ENCODE results near the gene RNF17. TPM values are rescaled to one million over a fixed set of nuclear protein-coding genes. Genes with fewer than 3 reads are reported as not detected.

RNF17 gene
- polyA plus RNA-seq (2012; rRNA removed), result not detected in 2 replicates
- polyA plus RNA-seq (2012; cell fraction: cytosol; rRNA removed), result not detected in 2 replicates
- not detected in 2 replicates for polyA plus RNA-seq (2012; cell fraction: nucleus; rRNA removed)

- Histone ChIP-seq H3F3A (replicated peaks; ENCODE audit: insufficient read depth) (no peaks in the 10 kb centered on the region), H4K20me1 (ENCODE audit: insufficient read depth) (no peaks in the 10 kb centered on the region), H3K4me3 (ENCODE audit: low read depth in 2 of 2, low read length in 1 of 2) (no peak within 1 kb of the TSS), H3K4me1 (ENCODE audit: control insufficient read depth in 1 of 2, insufficient read depth in 2 of 2, low read depth in 1 of 2, low read length in 1 of 2) (no peaks in the 10 kb centered on the region), H3K27me3 (ENCODE audit: insufficient read depth) (no peaks in the 10 kb centered on the region), H3K79me2 (ENCODE audit: insufficient read depth) (no peaks in the 10 kb centered on the region), H3K4me2 (no peak within 1 kb of the TSS), H2AFZ (ENCODE audit: low read depth) (no peak within 1 kb of the TSS), H3K36me3 (replicated peaks in 1 of 2; ENCODE audit: control insufficient read depth in 1 of 2, insufficient read depth in 2 of 2, low read length in 1 of 2) (no peaks in the 10 kb centered on the region), H3K9me3 (no peaks in the 10 kb centered on the region), H3K9me2 (no peaks in the 10 kb centered on the region), H3K9ac (no peak within 1 kb of the TSS), H3K27ac (ENCODE audit: low read depth in 2 of 2, low read length in 1 of 2) (no peak within 1 kb of the TSS)
- ChIA-PET POLR2A (no interaction called here), CTCF (no interaction called here)
- TF ChIP-seq JUND (IDR thresholded peaks at IDR 0.05), result no peak
- TF ChIP-seq MEF2A (IDR thresholded peaks at IDR 0.05; ENCODE audit: borderline replicate concordance, low read depth), result no peak
- no peak for TF ChIP-seq RAD21 (IDR thresholded peaks at IDR 0.05; ENCODE audit: low read length)
- no peak for TF ChIP-seq FOXM1 (IDR thresholded peaks at IDR 0.05; ENCODE audit: low read depth)
- no peak for TF ChIP-seq EP300 (IDR thresholded peaks at IDR 0.05; ENCODE audit: borderline replicate concordance in 1 of 2, low read depth in 1 of 2, low read length in 1 of 2)
- no peak for TF ChIP-seq REST (IDR thresholded peaks at IDR 0.05; ENCODE audit: low read depth, low read length)
- no peak for TF ChIP-seq POLR2AphosphoS5 (IDR thresholded peaks at IDR 0.05; ENCODE audit: low read depth, low read length)
- WGBS (ENCODE audit: low lambda C conversion rate), result 47% methylated on average over 18 of the region's 28 CpGs
- no peak for DNase-seq
These were observed at the start of gene RNF17 for GRCh38 chr13:24763596-24764275. TSS of gene RNF17 (plus strand) at chr13:24764169. CDS start at chr13:24764204, 35 bp downstream.

- CTCF ChIA-PET, result interaction anchor here (0.9 to 1.4 kb wide), 4 partner anchors 9 to 52 kb away, joined by 3 to 5 read pairs (median 4); no protein-coding TSS in a partner anchor
- no peak for DNase-seq
- no peaks in the 10 kb centered on the region for H3F3A ChIP-seq (replicated peaks; ENCODE audit: insufficient read depth)
These were observed 48.0 kb upstream of the RNF17 start for GRCh38 chr13:24716011-24716410.

More at GRCh38 chr13:24716011-24716410, 48.0 kb upstream of the RNF17 start:
- Histone ChIP-seq H3K79me2 (ENCODE audit: insufficient read depth) (no peaks in the 10 kb centered on the region), H3K9me3 (no peaks in the 10 kb centered on the region), H2AFZ (ENCODE audit: low read depth) (no peak overlapping the region), H3K4me2 (no peak overlapping the region), H3K4me3 (ENCODE audit: low read depth in 2 of 2, low read length in 1 of 2) (no peak overlapping the region), H3K9ac (no peak overlapping the region), H3K27me3 (ENCODE audit: insufficient read depth) (no peaks in the 10 kb centered on the region; the same call in none of the 2 replicates), H3K36me3 (replicated peaks in 1 of 2; ENCODE audit: control insufficient read depth in 1 of 2, insufficient read depth in 2 of 2, low read length in 1 of 2) (no peaks in the 10 kb centered on the region), H3K4me1 (ENCODE audit: control insufficient read depth in 1 of 2, insufficient read depth in 2 of 2, low read depth in 1 of 2, low read length in 1 of 2) (no peaks in the 10 kb centered on the region), H3K27ac (ENCODE audit: low read depth in 2 of 2, low read length in 1 of 2) (no peak overlapping the region), H3K9me2 (no peaks in the 10 kb centered on the region), H4K20me1 (ENCODE audit: insufficient read depth) (no peaks in the 10 kb centered on the region)
- POLR2A ChIA-PET, result no interaction called here
- 41% methylated on average over 5 of the region's 5 CpGs for WGBS (ENCODE audit: low lambda C conversion rate)
- no peak for TF ChIP-seq GABPA (IDR thresholded peaks at IDR 0.05; ENCODE audit: low read depth)
- no peak for TF ChIP-seq GATA2 (CRISPR knock-in tag; IDR thresholded peaks at IDR 0.05)
- TF ChIP-seq ZBTB33 (IDR thresholded peaks at IDR 0.05; ENCODE audit: borderline replicate concordance, low read depth), result no peak
- no peak for TF ChIP-seq NFIC (IDR thresholded peaks at IDR 0.05; ENCODE audit: borderline replicate concordance)
- no peak for TF ChIP-seq CTCF (IDR thresholded peaks at IDR 0.05)
- TF ChIP-seq YY1 (IDR thresholded peaks at IDR 0.05; ENCODE audit: low read depth), result no peak
- TF ChIP-seq SMC3 (IDR thresholded peaks at IDR 0.05; ENCODE audit: low read depth, low read length), result no peak

Measured in SK-N-SH (cell line).